Sigmoid colon (tissue), 4 donors: ENCODE results near the gene ARSB.

ENCODE experiments used
- CTCF ChIP-seq, 4 experiments: fragments of 450-650 bp in 3 of 4; fragments of 200-600 bp in 1 of 4; IDR thresholded peaks; one replicate each; pipeline ENCODE4 v1.5.1; 2016 to 2019; ENCODE audit warnings: antibody characterized with exemption in 4 of 4, mild to moderate bottlenecking in 3 of 4, moderate library complexity in 2 of 4
- POLR2A ChIP-seq, 2 donors: fragments of 450-650 bp; IDR thresholded peaks; one replicate each; pipeline ENCODE4 v1.6.1; 2016; ENCODE audit warnings: antibody characterized with exemption in 2 of 2, mild to moderate bottlenecking in 2 of 2, moderate library complexity in 2 of 2
- POLR2AphosphoS5 ChIP-seq, 4 donors: sonication (generic); formaldehyde crosslinking; IDR thresholded peaks; one replicate each; pipeline ENCODE4 v1.6.1; 2017; ENCODE audit warnings: antibody characterized with exemption in 4 of 4

- TF ChIP-seq CTCF (IDR thresholded peaks at IDR 0.05) (no peak), POLR2A (IDR thresholded peaks at IDR 0.05) (no peak), POLR2AphosphoS5 (IDR thresholded peaks at IDR 0.05) (no peak)
These were observed 12.0 kb upstream of the ARSB start for GRCh38 chr5:78997090-78997489.
